HepG2 (cell line): ENCODE data around the gene ANKRD22. TPM values are rescaled to one million over a fixed set of nuclear protein-coding genes. Genes with fewer than 3 reads are reported as not detected.
A peak's percentile ranks its signal among the peaks of the same experiment; 100 is the strongest.

Source experiments
- ATAC-seq: fragments of 200-7000 bp; cut with Tn5 transposase; 3 replicates; pipeline ENCODE4 v1.9.1; 2020; ENCODE audit warnings: mild to moderate bottlenecking, moderate library complexity
- BruUV-seq: library from RNA; stranded (reverse); fragments of 400-500 nt; replicated peaks from 2 replicates; lab custom pipeline; 2021; lab: Mats Ljungman, UMichigan
- CTCF ChIA-PET: fragments of 300-600 bp; formaldehyde crosslinking; extraction: SDS; loops from one replicate; lab custom pipeline; 2021; ENCODE audit warnings: low total read pairs, inconsistent platforms, low intra/inter-chr PET ratio; lab: Yijun Ruan, JAX
- POLR2A ChIA-PET: fragments of 350-600 bp; sonication (Branson Sonifier 250); formaldehyde crosslinking; loops from one replicate; lab custom pipeline; 2020; ENCODE audit warnings: antibody characterized with exemption, inconsistent platforms; lab: Yijun Ruan, JAX
- DNase-seq: peaks from one replicate; pipeline ENCODE4 v3.0.0-alpha.2; 2015; ENCODE audit warnings: low spot score
- FAIRE-seq: peaks from 3 replicates; lab custom pipeline; 2011; peaks lifted over from hg19 to GRCh38; lab: Jason Lieb, UNC
- H2AFZ ChIP-seq: one replicate; pipeline ENCODE4 v1.6.1; 2011; ENCODE audit warnings: low read length, inconsistent platforms
- H3K27ac ChIP-seq: fragments of 300-600 bp; 3 replicates; pipeline ENCODE4 v1.8.0; 2011; ENCODE audit warnings: mixed run types, mild to moderate bottlenecking, mixed read lengths, low read length, inconsistent platforms; ENCODE audit not compliant: insufficient read depth; ENCODE audit errors: extremely low read length
- H3K27me3 ChIP-seq, 2 experiments: fragments of 200-600 bp in 1 of 2; 2 replicates in 1 of 2; 3 replicates in 1 of 2; pipeline versions ENCODE4 v1.6.0 to v1.8.0; 2011; ENCODE audit warnings: low read length in 2 of 2, mild to moderate bottlenecking in 2 of 2, moderate library complexity in 2 of 2, inconsistent platforms in 1 of 2; ENCODE audit not compliant: insufficient read depth in 2 of 2, control insufficient read depth in 1 of 2
- H3K36me3 ChIP-seq, 2 experiments: fragments of 200-600 bp in 1 of 2; replicated peaks in 1 of 2; 2 replicates in 1 of 2; 3 replicates in 1 of 2; pipeline versions ENCODE4 v1.5.1 to v1.8.0; 2011; ENCODE audit warnings: low read length in 2 of 2, inconsistent platforms in 1 of 2; ENCODE audit not compliant: insufficient read depth in 2 of 2, control insufficient read depth in 1 of 2
- H3K4me1 ChIP-seq: 2 replicates; pipeline ENCODE4 v1.5.1; 2012; ENCODE audit warnings: low read length, inconsistent platforms; ENCODE audit not compliant: insufficient read depth
- H3K4me2 ChIP-seq: 2 replicates; pipeline ENCODE4 v1.6.0; 2011; ENCODE audit warnings: low read depth, low read length, inconsistent platforms
- H3K4me3 ChIP-seq, 3 experiments: fragments of 200-600 bp in 1 of 3; sonication (generic), shearing (Covaris generic) in 1 of 3; replicated peaks in 1 of 3; 2 replicates each; pipeline ENCODE4 v1.5.1; 2011 to 2016; ENCODE audit warnings: low read length in 3 of 3, inconsistent platforms in 2 of 3, low read depth in 2 of 3, mild to moderate bottlenecking in 2 of 3, control low read depth in 1 of 3, mixed read lengths in 1 of 3; ENCODE audit not compliant: insufficient read depth in 1 of 3
- H3K79me2 ChIP-seq: one replicate; pipeline ENCODE4 v1.6.1; 2011; ENCODE audit warnings: low read length, inconsistent platforms; ENCODE audit not compliant: insufficient read depth
- H3K9ac ChIP-seq: 2 replicates; pipeline ENCODE4 v1.6.0; 2011; ENCODE audit warnings: mild to moderate bottlenecking, low read depth, low read length, inconsistent platforms; ENCODE audit not compliant: insufficient read depth
- H3K9me3 ChIP-seq: 2 replicates; pipeline ENCODE4 v1.5.1; 2012; ENCODE audit warnings: mild to moderate bottlenecking, low read length
- H4K20me1 ChIP-seq: 2 replicates; pipeline ENCODE4 v1.6.0; 2011; ENCODE audit warnings: inconsistent platforms, mild to moderate bottlenecking, low read length, moderate library complexity; ENCODE audit not compliant: insufficient read depth
- ELF3 ChIP-seq: IDR thresholded peaks from 2 replicates; pipeline ENCODE4 v1.6.1; 2016; ENCODE audit warnings: missing genetic modification reagents, missing compliant biosample characterization
- GZF1 ChIP-seq: sonication (generic); formaldehyde crosslinking; IDR thresholded peaks from 2 replicates; pipeline ENCODE4 v1.5.1; 2020; ENCODE audit warnings: mild to moderate bottlenecking, missing genetic modification reagents
- HNF4A ChIP-seq: sonication (generic); formaldehyde crosslinking; IDR thresholded peaks from 2 replicates; pipeline ENCODE4 v1.4.0; 2020; ENCODE audit warnings: missing genetic modification reagents
- HNRNPUL1 ChIP-seq: fragments of 200-400 bp; formaldehyde crosslinking; IDR thresholded peaks from 2 replicates; pipeline ENCODE4 v1.6.1; 2017; ENCODE audit warnings: low read depth, mild to moderate bottlenecking, low read length, moderate library complexity
- KDM5B ChIP-seq: sonication (generic); formaldehyde crosslinking; IDR thresholded peaks from 2 replicates; pipeline ENCODE4 v1.4.0; 2020; ENCODE audit warnings: missing genetic modification reagents, mild to moderate bottlenecking, borderline replicate concordance
- MNT ChIP-seq: fragments of 450-650 bp; IDR thresholded peaks from 2 replicates; pipeline ENCODE4 v1.6.1; 2016
- THRA ChIP-seq: sonication (generic); formaldehyde crosslinking; IDR thresholded peaks from 2 replicates; pipeline ENCODE4 v1.4.0; 2020; ENCODE audit warnings: missing genetic modification reagents, borderline replicate concordance
- ZNF350 ChIP-seq: sonication (generic); formaldehyde crosslinking; IDR thresholded peaks from 2 replicates; pipeline ENCODE4 v1.4.0; 2020; ENCODE audit warnings: mild to moderate bottlenecking, low read depth, missing genetic modification reagents, borderline replicate concordance
- ZNF674 ChIP-seq: sonication (generic); formaldehyde crosslinking; IDR thresholded peaks from 2 replicates; pipeline ENCODE4 v1.5.0; 2020; ENCODE audit warnings: low read depth, mild to moderate bottlenecking, missing genetic modification reagents
- ZNF777 ChIP-seq: sonication (generic); formaldehyde crosslinking; IDR thresholded peaks from 2 replicates; pipeline ENCODE4 v1.4.0; 2020; ENCODE audit warnings: missing genetic modification reagents
- ZNF782 ChIP-seq: sonication (generic); formaldehyde crosslinking; IDR thresholded peaks from 2 replicates; pipeline ENCODE4 v1.4.0; 2020; ENCODE audit warnings: missing genetic modification reagents, mild to moderate bottlenecking, borderline replicate concordance
- WGBS: methylation state at CpG from one replicate; pipeline ENCODE4 v1.1.6; 2017; ENCODE audit warnings: low lambda C conversion rate; 5-methylcytosine and 5-hydroxymethylcytosine counted together
- in situ Hi-C: cut with HindIII; loops from 2 replicates; pipeline ENCODE4 v1.10.0; 2017; ENCODE audit warnings: low pct_unique_long_range_greater_than_20kb; ENCODE audit not compliant: extremely low pct_ligation_motif_present
- intact Hi-C: fragments of 100-400 bp; cut with micrococcal nuclease; formaldehyde crosslinking; loops from one replicate; pipeline ENCODE4 v1.10.0; 2022; ENCODE audit not compliant: unreplicated experiment
- polyA plus RNA-seq, 8 experiments: library from polyadenylated mRNA; depleted of rRNA in 3 of 8; stranded (reverse) in 7 of 8; unstranded in 1 of 8; fragments of >200 nt; fragmentation: Illumina TruSeq in 4 of 8; extraction: Trizol in 4 of 8; gene quantifications; 2 replicates each; pipeline versions ENCODE4 v1.2.1 to v1.2.3, GENCODE V29; 2011 to 2016; ENCODE audit warnings: low read depth in 4 of 8, missing spikeins in 1 of 8, mixed read lengths in 1 of 8; ENCODE audit not compliant: insufficient read depth in 1 of 8
- total RNA-seq, 5 experiments: library from RNA; depleted of rRNA; stranded (reverse); fragments of >200 nt; fragmentation: Illumina TruSeq; extraction: Trizol; gene quantifications; 2 replicates each; pipeline ENCODE4 v1.2.3, GENCODE V29; 2016; ENCODE audit warnings: low read depth in 1 of 5
- TF ChIP-seq, protein P1 (sequence below): sonication (generic); formaldehyde crosslinking; IDR thresholded peaks from 2 replicates; pipeline ENCODE4 v1.4.0; 2020; ENCODE audit warnings: missing genetic modification reagents, borderline replicate concordance

ANKRD22 gene
- total and polyA plus RNA-seq, 2 of the 13 experiments (the other 11 are each of a cell fraction or from before 2014, with no cell fraction given): not detected

DNA sequence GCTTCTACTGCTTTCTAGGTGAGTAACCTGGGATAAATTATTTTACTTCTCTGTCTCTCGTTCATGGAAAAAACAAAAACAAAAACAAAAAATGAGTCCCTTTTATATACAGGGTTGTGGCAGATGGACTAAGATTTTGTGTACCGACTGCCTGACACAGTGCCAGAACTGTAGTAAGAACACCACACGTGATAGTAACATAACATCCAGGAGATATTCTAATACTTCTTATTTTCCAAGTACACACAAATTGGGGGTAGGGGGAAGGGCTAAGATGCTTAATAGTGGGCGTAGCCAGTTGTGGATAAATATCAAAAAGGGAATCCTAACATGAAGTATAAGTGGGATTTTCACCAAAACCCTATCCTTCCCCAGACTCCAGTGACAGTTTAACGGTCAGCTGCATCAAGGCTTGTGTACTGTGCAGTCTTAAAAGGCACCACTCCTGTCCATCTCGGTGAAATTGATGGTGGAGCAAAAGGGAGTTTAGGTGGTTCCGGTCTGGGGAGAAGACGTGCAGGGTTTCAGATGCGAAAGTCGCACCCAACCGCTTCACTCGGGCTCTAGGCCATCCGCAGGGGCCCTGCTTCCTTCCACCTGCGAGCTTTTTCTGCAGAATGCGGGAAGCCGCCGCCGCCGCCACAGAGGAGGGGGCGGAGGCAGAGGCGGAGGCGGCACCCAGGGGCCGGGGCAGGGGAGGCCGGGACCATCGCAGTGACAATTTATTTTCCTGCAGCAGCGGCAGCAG lies 28.1 kb upstream of the ANKRD22 start, which contains the start of gene STAMBPL1:
STAMBPL1 (plus strand) TSS at position 712 of the 748 bp plus-strand sequence. CDS start 21,464 bp downstream, outside the sequence.
- no peaks in the 10 kb centered on the region for H3K36me3 ChIP-seq
- no peaks in the 10 kb centered on the region for H3K79me2 ChIP-seq
- ChIA-PET CTCF (no interaction called here), POLR2A (no interaction called here)
- FAIRE-seq (no peak), DNase-seq (no peak), ATAC-seq (peak; percentile 69)
- BruUV-seq: no TSS peak
- H3K9me3 ChIP-seq: no peaks in the 10 kb centered on the region
- peak within 1 kb of the TSS; percentile 58 for H3K9ac ChIP-seq
- intact Hi-C loops (loop anchor here (1.0 to 5.0 kb wide), 4 partner anchors 16 to 143 kb away; no protein-coding TSS in a partner anchor), in situ Hi-C loops (no loop called here)
- H3K27ac ChIP-seq: peak within 1 kb of the TSS; percentile 14
- H3K4me1 ChIP-seq: peaks cover 20% of the 10 kb centered on the region
- H3K27me3 ChIP-seq: peaks cover 0 to 15% of the 10 kb centered on the region in 2 experiments; a peak in 1 of 5 replicates
- H4K20me1 ChIP-seq: no peaks in the 10 kb centered on the region
- peak within 1 kb of the TSS; percentile 65 to 85 (median 67) for H3K4me3 ChIP-seq
- peak within 1 kb of the TSS; percentile 91 for H3K4me2 ChIP-seq
- peak within 1 kb of the TSS; percentile 38 for H2AFZ ChIP-seq
- 6% methylated on average over 11 of the region's 26 CpGs for WGBS
- peak; percentile 66; the same call in 1 of the 2 replicates for TF ChIP-seq GZF1 (CRISPR knock-in tag)
- TF ChIP-seq KDM5B: no peak
- TF ChIP-seq ZNF782 (CRISPR knock-in tag): no peak
- TF ChIP-seq ZNF350 (CRISPR knock-in tag): no peak
- TF ChIP-seq HNRNPUL1: no peak
- no peak for TF ChIP-seq THRA (CRISPR knock-in tag)
- TF ChIP-seq, protein P1, sequence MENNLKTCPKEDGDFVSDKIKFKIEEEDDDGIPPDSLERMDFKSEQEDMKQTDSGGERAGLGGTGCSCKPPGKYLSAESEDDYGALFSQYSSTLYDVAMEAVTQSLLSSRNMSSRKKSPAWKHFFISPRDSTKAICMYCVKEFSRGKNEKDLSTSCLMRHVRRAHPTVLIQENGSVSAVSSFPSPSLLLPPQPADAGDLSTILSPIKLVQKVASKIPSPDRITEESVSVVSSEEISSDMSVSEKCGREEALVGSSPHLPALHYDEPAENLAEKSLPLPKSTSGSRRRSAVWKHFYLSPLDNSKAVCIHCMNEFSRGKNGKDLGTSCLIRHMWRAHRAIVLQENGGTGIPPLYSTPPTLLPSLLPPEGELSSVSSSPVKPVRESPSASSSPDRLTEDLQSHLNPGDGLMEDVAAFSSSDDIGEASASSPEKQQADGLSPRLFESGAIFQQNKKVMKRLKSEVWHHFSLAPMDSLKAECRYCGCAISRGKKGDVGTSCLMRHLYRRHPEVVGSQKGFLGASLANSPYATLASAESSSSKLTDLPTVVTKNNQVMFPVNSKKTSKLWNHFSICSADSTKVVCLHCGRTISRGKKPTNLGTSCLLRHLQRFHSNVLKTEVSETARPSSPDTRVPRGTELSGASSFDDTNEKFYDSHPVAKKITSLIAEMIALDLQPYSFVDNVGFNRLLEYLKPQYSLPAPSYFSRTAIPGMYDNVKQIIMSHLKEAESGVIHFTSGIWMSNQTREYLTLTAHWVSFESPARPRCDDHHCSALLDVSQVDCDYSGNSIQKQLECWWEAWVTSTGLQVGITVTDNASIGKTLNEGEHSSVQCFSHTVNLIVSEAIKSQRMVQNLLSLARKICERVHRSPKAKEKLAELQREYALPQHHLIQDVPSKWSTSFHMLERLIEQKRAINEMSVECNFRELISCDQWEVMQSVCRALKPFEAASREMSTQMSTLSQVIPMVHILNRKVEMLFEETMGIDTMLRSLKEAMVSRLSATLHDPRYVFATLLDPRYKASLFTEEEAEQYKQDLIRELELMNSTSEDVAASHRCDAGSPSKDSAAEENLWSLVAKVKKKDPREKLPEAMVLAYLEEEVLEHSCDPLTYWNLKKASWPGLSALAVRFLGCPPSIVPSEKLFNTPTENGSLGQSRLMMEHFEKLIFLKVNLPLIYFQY: no peak
- no peak for TF ChIP-seq ZNF777 (CRISPR knock-in tag)
- TF ChIP-seq ELF3 (CRISPR knock-in tag): no peak
- no peak for TF ChIP-seq MNT
- TF ChIP-seq ZNF674: 0 out of 2 replicates have a peak, but pooled peaks have one; percentile 3
- TF ChIP-seq HNF4A (CRISPR knock-in tag): no peak
